Activated naive CD8-positive, alpha-beta T cell treated with anti-CD3 and anti-CD28 coated beads for 36 hours (primary cell): ENCODE measurements around the gene RNF6. TPM values are rescaled to one million over a fixed set of nuclear protein-coding genes. Genes with fewer than 3 reads are reported as not detected.

ENCODE experiments used
- total RNA-seq, 2 experiments: library from RNA; stranded (reverse); gene quantifications; one replicate each; pipeline ENCODE4 v1.2.3, GENCODE V29; 2021

Gene RNF6
- total RNA-seq, 2 experiments from 2014 or later = 52.3 to 56.2 TPM

Other genes starting within 250 kb of the RNF6 start
- under 1 TPM; 0.26 to 0.27 TPM for gene SHISA2, start 170.3 kb downstream of the RNF6 start, total RNA-seq
- gene CDK8, start 31.8 kb upstream of the RNF6 start, total RNA-seq = 10 to 100 TPM; 25.3 to 26.4 TPM